Mucosa of stomach (tissue), 1 donor: ENCODE results near the gene USP35.

Experiments
- H3K27me3 ChIP-seq: one replicate; pipeline ENCODE4 v1.7.0; 2013; ENCODE audit warnings: mild to moderate bottlenecking, low read length; ENCODE audit not compliant: control insufficient read depth, insufficient read depth
- H3K36me3 ChIP-seq: one replicate; pipeline ENCODE4 v1.7.0; 2013; ENCODE audit warnings: low read length; ENCODE audit not compliant: control insufficient read depth, insufficient read depth
- H3K4me1 ChIP-seq: one replicate; pipeline ENCODE4 v1.7.0; 2013; ENCODE audit warnings: mild to moderate bottlenecking, low read length; ENCODE audit not compliant: control insufficient read depth, insufficient read depth
- H3K4me3 ChIP-seq: one replicate; pipeline ENCODE4 v1.7.0; 2013; ENCODE audit warnings: low read length
- H3K9ac ChIP-seq: one replicate; pipeline ENCODE4 v1.7.0; 2013; ENCODE audit warnings: mild to moderate bottlenecking, low read length, moderate library complexity
- H3K9me3 ChIP-seq: one replicate; pipeline ENCODE4 v1.7.0; 2013; ENCODE audit warnings: mild to moderate bottlenecking, low read length, moderate library complexity; ENCODE audit not compliant: control insufficient read depth
- donor health status: Pancreatic carcinoma.

The USP35 gene

DNA sequence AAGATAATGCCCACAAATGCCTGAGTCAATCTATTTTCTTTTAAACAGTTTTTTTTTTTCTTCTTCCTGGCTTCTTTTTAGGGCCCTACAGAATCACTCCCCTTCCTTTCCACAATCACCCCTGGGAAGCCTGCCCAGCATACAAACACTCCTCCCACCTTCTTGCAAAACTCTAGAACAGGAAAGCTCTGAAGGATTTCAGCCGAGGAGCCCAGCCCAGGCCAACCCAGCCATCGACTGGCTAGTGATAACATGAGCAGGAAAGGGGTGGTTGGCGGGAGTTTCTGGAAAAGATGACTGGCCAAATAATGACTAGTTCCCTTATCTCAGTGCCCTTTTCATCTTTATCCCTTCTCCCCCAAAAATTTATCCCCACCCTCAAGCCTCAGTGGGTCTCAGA, 68.2 kb downstream of the USP35 start:
- no peaks in the 10 kb centered on the region for H3K9me3 ChIP-seq
- peaks cover 19% of the 10 kb centered on the region for H3K4me1 ChIP-seq
- no peak overlapping the region for H3K9ac ChIP-seq
- no peak overlapping the region for H3K4me3 ChIP-seq
- H3K36me3 ChIP-seq: no peaks in the 10 kb centered on the region
- H3K27me3 ChIP-seq: no peaks in the 10 kb centered on the region

DNA sequence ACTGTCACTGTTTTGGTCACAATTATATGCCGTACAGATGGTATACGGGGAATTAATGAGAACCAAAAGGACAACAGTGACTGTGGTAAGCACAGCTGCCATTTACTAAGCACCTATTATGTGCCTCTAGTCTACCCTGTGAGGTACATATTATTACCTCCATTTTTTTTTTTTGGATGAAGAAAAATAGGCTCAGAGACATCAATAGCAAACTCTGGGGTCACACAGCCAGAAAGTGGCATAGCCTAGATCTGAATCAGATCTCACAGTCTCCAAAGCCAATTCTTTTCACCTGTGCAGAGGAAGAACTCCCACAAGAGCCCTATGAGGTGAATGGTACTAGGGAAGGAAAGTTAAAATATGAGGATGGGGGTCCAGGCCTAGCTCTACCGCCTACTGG, 68.9 kb downstream of the USP35 start:
- Histone ChIP-seq H3K9me3 (no peaks in the 10 kb centered on the region), H3K36me3 (no peaks in the 10 kb centered on the region), H3K4me1 (peaks cover 19% of the 10 kb centered on the region), H3K27me3 (no peaks in the 10 kb centered on the region), H3K9ac (no peak overlapping the region), H3K4me3 (no peak overlapping the region)

DNA sequence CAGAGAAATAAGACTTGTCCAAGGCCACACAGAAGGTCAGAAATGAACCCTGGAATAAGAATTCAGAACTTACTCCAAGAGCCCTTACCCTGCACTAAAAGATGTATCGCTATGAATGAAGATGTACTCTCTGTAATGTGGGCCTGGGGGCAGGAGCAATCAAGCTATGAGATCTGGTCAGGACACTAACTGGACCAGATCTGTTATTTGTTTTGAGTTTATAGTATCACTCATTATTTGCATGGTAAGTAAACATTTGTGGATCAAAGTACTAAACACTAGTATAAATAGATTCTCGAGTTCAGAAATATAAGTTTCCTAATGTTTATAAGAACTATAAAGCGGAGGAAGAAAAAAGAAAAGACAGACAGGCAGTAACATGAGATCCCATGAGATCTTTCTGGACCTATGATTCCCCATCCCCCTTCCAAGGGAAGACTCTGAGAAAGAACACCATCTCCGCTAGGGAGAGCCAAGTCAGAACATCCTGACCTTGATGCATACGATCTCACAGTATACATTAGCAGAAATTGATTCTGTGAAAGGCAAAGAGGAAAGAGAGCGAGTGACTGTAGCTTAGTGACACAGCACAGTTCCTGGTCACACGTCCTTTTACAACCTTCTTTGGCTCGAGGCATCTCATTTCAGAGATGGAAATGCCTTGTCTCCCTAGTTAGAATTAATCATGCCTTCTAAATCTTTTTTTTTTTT, 71.2 kb downstream of the USP35 start:
- Histone ChIP-seq H3K9me3 (no peaks in the 10 kb centered on the region), H3K9ac (no peak overlapping the region), H3K4me3 (no peak overlapping the region), H3K4me1 (peaks cover 19% of the 10 kb centered on the region), H3K27me3 (no peaks in the 10 kb centered on the region), H3K36me3 (no peaks in the 10 kb centered on the region)

DNA sequence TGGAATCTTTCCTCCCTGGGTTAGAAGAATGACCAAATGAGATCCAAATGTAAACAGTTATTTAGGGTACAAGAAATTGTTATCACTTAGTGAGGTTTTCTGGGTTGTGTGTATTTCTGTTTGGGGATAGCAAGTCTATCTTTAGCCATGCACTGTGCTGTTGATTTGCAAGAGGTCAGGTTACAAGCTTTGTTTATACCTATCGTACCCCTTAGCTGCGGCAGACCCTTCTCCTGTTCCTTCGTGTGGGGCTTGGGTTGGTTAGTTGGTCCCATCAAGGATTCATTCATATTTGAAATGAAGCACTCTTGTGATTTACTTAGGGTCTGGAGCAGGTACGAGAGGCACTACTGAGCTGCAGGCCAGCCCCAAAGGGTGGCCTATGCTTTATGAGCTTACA, 72.6 kb downstream of the USP35 start:
- H3K9ac ChIP-seq: no peak overlapping the region
- H3K36me3 ChIP-seq: no peaks in the 10 kb centered on the region
- no peak overlapping the region for H3K4me3 ChIP-seq
- H3K4me1 ChIP-seq: peaks cover 16% of the 10 kb centered on the region
- H3K27me3 ChIP-seq: no peaks in the 10 kb centered on the region
- no peaks in the 10 kb centered on the region for H3K9me3 ChIP-seq

DNA sequence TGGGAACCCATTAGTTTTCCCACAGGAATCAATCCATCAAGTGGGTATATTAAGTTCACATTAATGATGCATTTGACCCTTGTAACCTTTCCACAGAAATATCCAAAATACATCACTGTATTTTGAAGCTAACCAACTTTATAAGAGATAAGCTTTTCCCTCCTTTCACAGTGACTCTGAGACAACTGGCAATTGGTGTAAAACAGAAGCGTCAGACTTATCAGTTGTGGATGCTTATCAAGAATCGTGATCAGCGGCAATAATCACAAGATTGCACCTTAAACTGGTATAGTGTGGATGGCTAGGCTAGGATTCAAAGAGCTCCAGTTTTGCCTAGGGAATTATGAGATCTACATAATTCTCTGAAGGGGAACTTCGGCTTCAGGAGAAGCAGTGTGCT, 73.1 kb downstream of the USP35 start:
- Histone ChIP-seq H3K36me3 (no peaks in the 10 kb centered on the region), H3K27me3 (no peaks in the 10 kb centered on the region), H3K4me3 (no peak overlapping the region), H3K9ac (no peak overlapping the region), H3K9me3 (no peaks in the 10 kb centered on the region), H3K4me1 (peaks cover 12% of the 10 kb centered on the region)

DNA sequence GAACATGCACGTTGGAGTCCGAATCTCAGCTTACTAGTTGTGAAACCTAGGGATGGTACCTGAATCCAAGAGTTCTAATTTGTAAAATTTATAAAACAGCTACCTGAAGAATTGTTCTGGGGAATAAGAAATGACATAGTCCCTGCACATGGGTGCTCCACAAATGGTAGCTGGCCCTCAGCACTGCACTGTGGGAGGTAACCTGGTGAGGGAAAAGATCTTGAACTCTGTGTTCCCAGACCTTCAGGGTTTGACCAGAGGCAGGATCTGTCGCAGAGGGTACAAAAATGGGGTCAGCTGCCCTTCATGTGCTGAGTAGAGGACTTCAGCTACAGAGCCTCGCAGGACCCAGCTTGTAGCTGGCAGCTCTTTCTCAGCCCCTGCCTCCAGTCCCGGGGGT, 73.5 kb downstream of the USP35 start:
- Histone ChIP-seq H3K4me3 (no peak overlapping the region), H3K9ac (no peak overlapping the region), H3K27me3 (no peaks in the 10 kb centered on the region), H3K4me1 (peaks cover 10% of the 10 kb centered on the region), H3K36me3 (no peaks in the 10 kb centered on the region), H3K9me3 (no peaks in the 10 kb centered on the region)

DNA sequence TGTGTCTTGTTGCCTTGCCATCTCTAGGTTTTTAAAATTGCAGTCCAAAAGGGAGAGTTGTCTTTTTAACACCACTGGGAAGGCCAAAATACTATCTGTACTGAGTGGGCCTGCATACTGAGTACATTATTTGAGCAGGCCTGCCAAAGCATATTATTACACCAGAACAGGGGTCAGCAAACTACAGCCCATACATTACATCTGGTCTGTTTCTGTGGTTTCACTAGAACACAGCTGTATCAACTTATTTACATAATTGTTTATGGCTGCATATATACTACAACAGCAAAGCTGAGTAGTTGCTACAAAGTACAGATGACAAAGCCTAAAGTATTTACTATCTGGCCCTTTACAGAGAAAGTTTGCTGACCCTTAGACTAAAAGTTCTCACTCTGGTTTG, 74.0 kb downstream of the USP35 start:
- Histone ChIP-seq H3K4me3 (no peak overlapping the region), H3K9ac (no peak overlapping the region), H3K27me3 (no peaks in the 10 kb centered on the region), H3K4me1 (peaks cover 5% of the 10 kb centered on the region), H3K36me3 (no peaks in the 10 kb centered on the region), H3K9me3 (no peaks in the 10 kb centered on the region)
